ENCODE data around the gene RNF2. TPM values are rescaled to one million over a fixed set of nuclear protein-coding genes. Genes with fewer than 3 reads are reported as not detected.

The RNF2 gene
- total and polyA plus RNA-seq, 2 donors from 2014 or later = 6.7 to 26.0 TPM

GRCh38 chr1:185091480-185091879 lies 46.1 kb downstream of the RNF2 start:
- intact Hi-C loops (cut with DNase I) = no loop called here
- Histone ChIP-seq H3K4me3 (ENCODE audit: low read length in 3 of 3) (no peak overlapping the region), H3K9me3 (ENCODE audit: control insufficient read depth in 2 of 3, insufficient read depth in 1 of 3, low read length in 3 of 3) (no peaks in the 10 kb centered on the region), H3K27me3 (ENCODE audit: control insufficient read depth, insufficient read depth, low read length) (no peaks in the 10 kb centered on the region), H3K9ac (ENCODE audit: low read length in 3 of 3) (no peak overlapping the region), H3K4me1 (ENCODE audit: control insufficient read depth in 2 of 3, insufficient read depth in 2 of 3, low read depth in 1 of 3, low read length in 3 of 3) (no peaks in the 10 kb centered on the region), H3K36me3 (ENCODE audit: control insufficient read depth in 2 of 3, insufficient read depth in 3 of 3, low read length in 3 of 3) (peaks cover 0 to 5% (median 4%) of the 10 kb centered on the region in 3 donors), H3K27ac (ENCODE audit: low read depth in 2 of 2, low read length in 2 of 2) (no peak overlapping the region)
- DNase-seq = no peak
- TF ChIP-seq CTCF (IDR thresholded peaks at IDR 0.05; ENCODE audit: borderline replicate concordance, extremely low read depth, insufficient read depth) = no peak
- FAIRE-seq = no peak

GRCh38 chr1:185094761-185095160 lies 49.4 kb downstream of the RNF2 start:
- Histone ChIP-seq H3K27ac (ENCODE audit: low read depth in 2 of 2, low read length in 2 of 2) (no peak overlapping the region), H3K4me3 (ENCODE audit: low read length in 3 of 3) (no peak overlapping the region), H3K9ac (ENCODE audit: low read length in 3 of 3) (no peak overlapping the region), H3K4me1 (ENCODE audit: control insufficient read depth in 2 of 3, insufficient read depth in 2 of 3, low read depth in 1 of 3, low read length in 3 of 3) (no peaks in the 10 kb centered on the region), H3K9me3 (ENCODE audit: control insufficient read depth in 2 of 3, insufficient read depth in 1 of 3, low read length in 3 of 3) (no peaks in the 10 kb centered on the region), H3K27me3 (ENCODE audit: control insufficient read depth, insufficient read depth, low read length) (no peaks in the 10 kb centered on the region), H3K36me3 (ENCODE audit: control insufficient read depth in 2 of 3, insufficient read depth in 3 of 3, low read length in 3 of 3) (peaks cover 2 to 4% (median 2%) of the 10 kb centered on the region in 3 donors)
- intact Hi-C loops (cut with DNase I) = no loop called here
- no peak for TF ChIP-seq CTCF (IDR thresholded peaks at IDR 0.05; ENCODE audit: borderline replicate concordance, extremely low read depth, insufficient read depth)
- no peak for DNase-seq
- no peak for FAIRE-seq

GRCh38 chr1:185096531-185096930 lies 51.2 kb downstream of the RNF2 start:
- no peak for DNase-seq
- Histone ChIP-seq H3K9ac (ENCODE audit: low read length in 3 of 3) (no peak overlapping the region), H3K27me3 (ENCODE audit: control insufficient read depth, insufficient read depth, low read length) (no peaks in the 10 kb centered on the region), H3K4me3 (ENCODE audit: low read length in 3 of 3) (no peak overlapping the region), H3K4me1 (ENCODE audit: control insufficient read depth in 2 of 3, insufficient read depth in 2 of 3, low read depth in 1 of 3, low read length in 3 of 3) (no peaks in the 10 kb centered on the region), H3K27ac (ENCODE audit: low read depth in 2 of 2, low read length in 2 of 2) (no peak overlapping the region), H3K36me3 (ENCODE audit: control insufficient read depth in 2 of 3, insufficient read depth in 3 of 3, low read length in 3 of 3) (peaks cover 2 to 10% (median 2%) of the 10 kb centered on the region in 3 donors), H3K9me3 (ENCODE audit: control insufficient read depth in 2 of 3, insufficient read depth in 1 of 3, low read length in 3 of 3) (no peaks in the 10 kb centered on the region)
- FAIRE-seq = no peak
- no peak for TF ChIP-seq CTCF (IDR thresholded peaks at IDR 0.05; ENCODE audit: borderline replicate concordance, extremely low read depth, insufficient read depth)
- intact Hi-C loops (cut with DNase I) = no loop called here

- DNase-seq (no peak), FAIRE-seq (no peak)
- no peak overlapping the region for H3K4me3 ChIP-seq (ENCODE audit: low read length in 3 of 3)
- no peak overlapping the region for H3K9ac ChIP-seq (ENCODE audit: low read length in 3 of 3)
- H3K4me1 ChIP-seq (ENCODE audit: control insufficient read depth in 2 of 3, insufficient read depth in 2 of 3, low read depth in 1 of 3, low read length in 3 of 3) = no peaks in the 10 kb centered on the region
- H3K36me3 ChIP-seq (ENCODE audit: control insufficient read depth in 2 of 3, insufficient read depth in 3 of 3, low read length in 3 of 3) = peaks cover 0 to 6% (median 0%) of the 10 kb centered on the region in 3 donors
- H3K9me3 ChIP-seq (ENCODE audit: control insufficient read depth in 2 of 3, insufficient read depth in 1 of 3, low read length in 3 of 3) = peaks cover 0 to 9% (median 0%) of the 10 kb centered on the region in 3 donors
- no peaks in the 10 kb centered on the region for H3K27me3 ChIP-seq (ENCODE audit: control insufficient read depth, insufficient read depth, low read length)
- no peak for TF ChIP-seq CTCF (IDR thresholded peaks at IDR 0.05; ENCODE audit: borderline replicate concordance, extremely low read depth, insufficient read depth)
- H3K27ac ChIP-seq (ENCODE audit: low read depth in 2 of 2, low read length in 2 of 2) = peak overlapping the region in 1 of 2 donors; percentile 23
- intact Hi-C loops (cut with DNase I) = no loop called here
Observed at GRCh38 chr1:185104083-185104482, 58.7 kb downstream of the RNF2 start.

Data from kidney (tissue), 14 donors.